ENCODE data around the gene CDH8.
"Not testable (repeated sequence)": the region's sequence is repeated elsewhere in the genome, so short reads cannot be mapped to it uniquely, and the experiment has no call there.

CDH8 gene

GRCh38 chr16:61730997-61731396, 305.2 kb downstream of the CDH8 start:
- TF ChIP-seq CTCF (IDR thresholded peaks at IDR 0.05; ENCODE audit: unreplicated experiment in 3 of 3), result no peak
- Mint-ChIP-seq H3K27ac (no peak overlapping the region), H3K4me1 (no peaks in the 10 kb centered on the region), H3K36me3 (ENCODE audit: low read depth) (no peaks in the 10 kb centered on the region), H3K4me3 (no peak overlapping the region), H3K9me3 (peaks cover 2% of the 10 kb centered on the region), H3K27me3 (ENCODE audit: low read depth) (no peaks in the 10 kb centered on the region)

GRCh38 chr16:61726701-61727100, 309.5 kb downstream of the CDH8 start:
- H3K4me3 Mint-ChIP-seq, result no peak overlapping the region
- no peaks in the 10 kb centered on the region for H3K9me3 Mint-ChIP-seq
- no peaks in the 10 kb centered on the region for H3K36me3 Mint-ChIP-seq (ENCODE audit: low read depth)
- H3K27me3 Mint-ChIP-seq (ENCODE audit: low read depth), result no peaks in the 10 kb centered on the region
- H3K4me1 Mint-ChIP-seq, result no peaks in the 10 kb centered on the region
- no peak for TF ChIP-seq CTCF (IDR thresholded peaks at IDR 0.05; ENCODE audit: unreplicated experiment in 3 of 3)
- no peak overlapping the region for H3K27ac Mint-ChIP-seq

- TF ChIP-seq CTCF (IDR thresholded peaks at IDR 0.05; ENCODE audit: unreplicated experiment in 3 of 3), result no peak
- Mint-ChIP-seq H3K27ac (no peak overlapping the region), H3K36me3 (ENCODE audit: low read depth) (no peaks in the 10 kb centered on the region), H3K4me1 (no peaks in the 10 kb centered on the region), H3K4me3 (no peak overlapping the region), H3K9me3 (no peaks in the 10 kb centered on the region), H3K27me3 (ENCODE audit: low read depth) (no peaks in the 10 kb centered on the region)
Observed at GRCh38 chr16:61726125-61726524, 310.1 kb downstream of the CDH8 start.

GRCh38 chr16:61721544-61721943, 314.7 kb downstream of the CDH8 start:
- Mint-ChIP-seq H3K27ac (no peak overlapping the region), H3K27me3 (ENCODE audit: low read depth) (no peaks in the 10 kb centered on the region), H3K4me3 (no peak overlapping the region), H3K4me1 (no peaks in the 10 kb centered on the region), H3K36me3 (ENCODE audit: low read depth) (no peaks in the 10 kb centered on the region), H3K9me3 (no peaks in the 10 kb centered on the region)
- no peak for TF ChIP-seq CTCF (IDR thresholded peaks at IDR 0.05; ENCODE audit: unreplicated experiment in 3 of 3)

- Mint-ChIP-seq H3K4me1 (no peaks in the 10 kb centered on the region), H3K27me3 (ENCODE audit: low read depth) (no peaks in the 10 kb centered on the region), H3K4me3 (no peak overlapping the region), H3K36me3 (ENCODE audit: low read depth) (no peaks in the 10 kb centered on the region), H3K27ac (no peak overlapping the region), H3K9me3 (no peaks in the 10 kb centered on the region)
- no peak for TF ChIP-seq CTCF (IDR thresholded peaks at IDR 0.05; ENCODE audit: unreplicated experiment in 3 of 3)
Observed at GRCh38 chr16:61715393-61715792, 320.8 kb downstream of the CDH8 start.

GRCh38 chr16:61713787-61714186, 322.5 kb downstream of the CDH8 start:
- TF ChIP-seq CTCF (IDR thresholded peaks at IDR 0.05; ENCODE audit: unreplicated experiment in 3 of 3), result no peak
- no peaks in the 10 kb centered on the region for H3K4me1 Mint-ChIP-seq
- no peak overlapping the region for H3K4me3 Mint-ChIP-seq
- H3K27ac Mint-ChIP-seq, result no peak overlapping the region
- no peaks in the 10 kb centered on the region for H3K36me3 Mint-ChIP-seq (ENCODE audit: low read depth)
- H3K27me3 Mint-ChIP-seq (ENCODE audit: low read depth), result no peaks in the 10 kb centered on the region
- no peaks in the 10 kb centered on the region for H3K9me3 Mint-ChIP-seq

- not testable (repeated sequence) for H3K9me3 Mint-ChIP-seq; H3K27ac Mint-ChIP-seq; H3K4me3 Mint-ChIP-seq; H3K36me3 Mint-ChIP-seq (ENCODE audit: low read depth); H3K27me3 Mint-ChIP-seq (ENCODE audit: low read depth); H3K4me1 Mint-ChIP-seq
Observed at GRCh38 chr16:61699640-61700039, 336.6 kb downstream of the CDH8 start.
